K562 treated with DMSO at 1 percent for 4 hours (cell line): ENCODE data around the gene THRSP. TPM values are rescaled to one million over a fixed set of nuclear protein-coding genes. Genes with fewer than 3 reads are reported as not detected.

ENCODE experiments used
- total RNA-seq: library from RNA; unstranded; fragments of 300-600 nt; gene quantifications from 2 replicates; pipeline ENCODE4 v1.2.3, GENCODE V29; 2022; ENCODE audit not compliant: insufficient read depth

THRSP gene, protein sequence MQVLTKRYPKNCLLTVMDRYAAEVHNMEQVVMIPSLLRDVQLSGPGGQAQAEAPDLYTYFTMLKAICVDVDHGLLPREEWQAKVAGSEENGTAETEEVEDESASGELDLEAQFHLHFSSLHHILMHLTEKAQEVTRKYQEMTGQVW
- 1.3 and 3.1 TPM in 2 replicates for total RNA-seq

DNA sequence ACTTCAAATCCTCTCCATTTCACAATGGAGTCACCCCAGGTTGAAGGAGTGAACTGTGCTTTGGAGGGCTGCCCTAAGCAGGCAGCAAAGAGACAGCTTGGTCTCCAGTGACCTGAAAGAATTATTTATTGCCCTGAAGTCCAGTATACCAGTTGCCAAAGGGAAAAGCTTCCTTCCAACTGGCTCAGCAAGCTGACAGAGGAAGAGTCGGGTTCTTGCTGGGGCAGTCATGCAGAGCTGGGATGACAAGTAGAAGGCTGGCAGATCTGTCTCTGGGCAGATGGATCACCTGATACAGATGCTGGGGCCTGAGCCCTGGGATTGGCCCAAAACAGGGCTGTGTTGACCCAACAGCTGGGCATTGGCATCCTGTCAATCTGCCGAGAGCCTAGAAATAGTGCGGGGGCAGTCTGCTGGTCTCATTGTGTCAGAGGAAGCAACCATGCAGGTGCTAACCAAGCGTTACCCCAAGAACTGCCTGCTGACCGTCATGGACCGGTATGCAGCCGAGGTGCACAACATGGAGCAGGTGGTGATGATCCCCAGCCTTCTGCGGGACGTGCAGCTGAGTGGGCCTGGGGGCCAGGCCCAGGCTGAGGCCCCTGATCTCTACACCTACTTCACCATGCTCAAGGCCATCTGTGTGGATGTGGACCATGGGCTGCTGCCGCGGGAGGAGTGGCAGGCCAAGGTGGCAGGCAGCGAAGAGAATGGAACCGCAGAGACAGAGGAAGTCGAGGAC, at the start of gene THRSP:
THRSP (plus strand) TSS at position 422 of the 742 bp plus-strand sequence; CDS start at position 443, 21 bp downstream.

DNA sequence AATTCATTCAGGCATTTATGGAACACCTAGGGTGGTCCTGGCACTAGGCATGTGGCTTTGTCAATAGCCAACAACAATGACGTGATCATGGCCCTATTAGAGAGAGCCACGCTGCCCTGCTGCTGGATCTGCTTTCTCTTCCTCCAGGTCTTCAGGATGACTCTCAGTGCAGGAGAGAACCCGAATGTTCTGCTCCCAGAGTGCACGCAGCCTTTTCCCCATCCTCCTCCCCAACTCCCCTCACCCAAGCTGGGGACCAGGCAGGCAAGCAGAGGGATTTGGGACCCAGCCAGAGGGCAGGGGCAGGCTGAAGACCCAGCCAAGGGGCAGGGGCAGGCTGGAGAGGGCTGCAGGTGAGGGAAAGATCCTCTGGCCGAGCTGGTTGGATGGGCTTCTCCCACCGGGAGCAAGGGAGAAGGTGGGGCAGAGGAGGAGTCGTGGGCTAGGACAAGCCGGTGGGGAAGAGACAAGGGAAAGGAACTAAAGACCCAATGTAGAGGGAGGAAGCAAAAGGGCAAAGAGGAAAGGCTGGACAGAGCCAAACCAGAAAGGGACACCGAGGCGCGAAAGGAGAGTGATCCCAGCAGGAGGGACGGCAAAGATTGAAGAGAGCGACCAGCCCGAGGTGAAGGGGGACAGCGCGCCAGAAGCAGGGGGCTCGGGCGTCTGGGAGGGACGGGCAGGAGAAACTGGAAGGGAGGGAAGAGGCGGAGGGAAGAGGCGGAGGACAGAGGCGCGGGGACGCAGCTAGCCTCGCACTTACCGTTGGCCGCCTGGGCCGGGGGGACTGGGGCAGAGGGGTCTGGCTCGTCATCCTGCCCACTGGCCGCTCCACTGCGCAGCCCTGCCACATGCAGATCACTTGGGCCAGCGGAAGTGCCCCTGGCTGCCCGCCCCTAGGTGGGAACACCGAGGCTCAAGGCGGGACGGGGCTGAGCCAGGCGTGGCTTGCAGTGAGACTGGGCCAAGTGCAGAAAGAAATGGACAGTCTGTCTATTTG, 41.0 kb upstream of the THRSP start, which contains the start of gene KCTD14:
KCTD14 (minus strand) TSS at position 880 of the 1,000 bp plus-strand sequence; CDS start at position 853, 27 bp downstream.

DNA sequence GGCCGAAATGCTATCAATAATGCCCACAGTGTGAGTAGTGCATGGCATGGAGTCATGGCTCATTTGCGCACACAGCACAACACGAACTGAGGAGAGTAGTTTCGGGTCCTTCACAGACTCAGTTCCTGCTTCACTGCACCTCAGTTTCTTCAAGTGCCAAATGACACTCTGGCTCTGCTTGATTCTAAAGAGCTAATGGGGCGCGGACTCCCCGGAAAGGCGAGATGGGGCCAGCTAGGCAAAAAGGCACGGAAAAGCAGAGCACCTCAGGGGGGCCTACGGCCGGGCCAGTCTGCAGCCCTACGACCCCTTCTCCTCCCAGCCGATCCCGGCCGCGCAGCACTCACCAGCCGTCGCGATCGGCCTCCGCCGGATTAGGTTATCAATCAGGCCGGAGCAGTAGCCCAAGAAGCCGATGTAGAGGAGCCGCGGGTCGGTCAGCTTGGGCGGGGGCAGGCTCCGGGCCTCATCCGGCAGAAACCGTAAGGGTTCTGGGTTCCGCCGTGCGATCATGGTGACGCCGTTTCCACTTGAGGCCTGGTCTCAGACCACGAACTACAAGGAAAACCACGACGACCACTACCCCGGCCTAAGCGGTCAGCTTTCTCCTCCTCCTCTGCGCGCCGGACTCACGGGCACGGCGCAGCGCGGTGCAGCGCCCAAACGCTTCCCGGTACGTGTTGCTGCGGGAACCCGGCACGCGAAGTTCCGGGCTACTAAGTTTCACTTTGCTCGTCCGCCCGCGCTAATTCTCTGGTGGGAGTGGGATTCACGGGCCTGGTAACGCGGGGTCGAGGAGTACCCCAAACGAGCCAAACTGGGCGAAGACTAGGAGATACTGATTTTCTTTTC, 15.8 kb downstream of the THRSP start, which contains the start of gene NDUFC2:
NDUFC2 (minus strand) TSS at position 631 of the 852 bp plus-strand sequence; CDS start at position 513, 118 bp downstream.

Other genes starting within 250 kb of the THRSP start
- 24.6 and 29.8 TPM in 2 replicates for gene RSF1, start 243.1 kb upstream of the THRSP start, total RNA-seq
- 28.9 and 42.2 TPM in 2 replicates for gene AAMDC, start 242.7 kb upstream of the THRSP start, total RNA-seq
- 23.2 and 29.8 TPM in 2 replicates for gene INTS4, start 69.2 kb upstream of the THRSP start, total RNA-seq
- 0.52 TPM in 1 of 2 replicates, not detected in the other for gene KCTD14, start 40.6 kb upstream of the THRSP start, total RNA-seq
- 582 and 668 TPM in 2 replicates for gene NDUFC2, start 16.0 kb downstream of the THRSP start, total RNA-seq
- 31.1 and 42.6 TPM in 2 replicates for gene ALG8, start 75.8 kb downstream of the THRSP start, total RNA-seq
- 6.5 and 10.1 TPM in 2 replicates for gene KCTD21, start 124.8 kb downstream of the THRSP start, total RNA-seq
- gene USP35, start 125.1 kb downstream of the THRSP start, total RNA-seq = 4.4 and 6.3 TPM in 2 replicates